DMS153 (cell line): Measurements from ENCODE around the gene MTMR3.

Experiments used
- DNase-seq: peaks from one replicate; lab custom pipeline; 2025; lab: John Stamatoyannopoulos, UW

The MTMR3 gene

GRCh38 chr22:29870574-29870973, 12.4 kb upstream of the MTMR3 start:
- no peak for DNase-seq

GRCh38 chr22:29871684-29872083, 11.3 kb upstream of the MTMR3 start:
- peak; percentile 83 for DNase-seq

- DNase-seq, result no peak
Measured at GRCh38 chr22:29872144-29872893, 10.7 kb upstream of the MTMR3 start.

GRCh38 chr22:29872989-29873388, 10.0 kb upstream of the MTMR3 start:
- no peak for DNase-seq

GRCh38 chr22:29873943-29874342, 9.0 kb upstream of the MTMR3 start:
- no peak for DNase-seq

GRCh38 chr22:29877620-29878019, 5.4 kb upstream of the MTMR3 start:
- no peak for DNase-seq

GRCh38 chr22:29879753-29880152, 3.2 kb upstream of the MTMR3 start:
- DNase-seq, result no peak

GRCh38 chr22:29882716-29883044, 294 bp upstream of the MTMR3 start:
- DNase-seq, result no peak

GRCh38 chr22:29883775-29884097, 762 bp downstream of the MTMR3 start:
- no peak for DNase-seq

GRCh38 chr22:29885610-29886009, 2.6 kb downstream of the MTMR3 start:
- no peak for DNase-seq

GRCh38 chr22:29886596-29886995, 3.6 kb downstream of the MTMR3 start:
- no peak for DNase-seq

GRCh38 chr22:29887358-29887757, 4.4 kb downstream of the MTMR3 start:
- DNase-seq, result no peak

GRCh38 chr22:29890760-29891159, 7.8 kb downstream of the MTMR3 start:
- DNase-seq, result no peak

- no peak for DNase-seq
Measured at GRCh38 chr22:29892315-29893156, 9.6 kb downstream of the MTMR3 start.

- no peak for DNase-seq
Measured at GRCh38 chr22:29901354-29901753, 18.4 kb downstream of the MTMR3 start.

- no peak for DNase-seq
Measured at GRCh38 chr22:29903371-29903770, 20.4 kb downstream of the MTMR3 start.

GRCh38 chr22:29904020-29904419, 21.0 kb downstream of the MTMR3 start:
- DNase-seq, result no peak

GRCh38 chr22:29907753-29908515, 25.0 kb downstream of the MTMR3 start:
- DNase-seq, result peak; percentile 60

- no peak for DNase-seq
Measured at GRCh38 chr22:29912141-29912540, 29.2 kb downstream of the MTMR3 start.

- DNase-seq, result no peak
Measured at GRCh38 chr22:29912605-29913398, 29.8 kb downstream of the MTMR3 start.

- DNase-seq, result no peak
Measured at GRCh38 chr22:29914165-29914564, 31.2 kb downstream of the MTMR3 start.

- DNase-seq, result no peak
Measured at GRCh38 chr22:29914991-29915533, 32.1 kb downstream of the MTMR3 start.
